ENCODE results near the gene TRAT1.

- TF ChIP-seq CTCF (conservative IDR thresholded peaks at IDR 0.05; ENCODE audit: low read depth in 2 of 2) (no peak), JUNB (IDR thresholded peaks at IDR 0.05; ENCODE audit: unreplicated experiment) (no peak), EZH2 (IDR thresholded peaks at IDR 0.05; ENCODE audit: low read depth, unreplicated experiment) (no peak), POLR2AphosphoS5 (IDR thresholded peaks at IDR 0.05; ENCODE audit: low read depth) (no peak)
Measured at GRCh38 chr3:108833611-108834010, 11.0 kb downstream of the TRAT1 start.
